GM12878 (cell line): ENCODE results near the gene RBM15.

ENCODE experiments used
- CREM ChIP-seq: IDR thresholded peaks from 2 replicates; pipeline ENCODE4 v1.6.1; 2014; ENCODE audit warnings: antibody characterized with exemption, low read depth
- EED ChIP-seq: sonication (generic); IDR thresholded peaks from 2 replicates; pipeline ENCODE4 v1.6.1; 2016; ENCODE audit warnings: antibody characterized with exemption, low read depth
- HCFC1 ChIP-seq: fragments of 150-350 bp; IDR thresholded peaks from 2 replicates; pipeline ENCODE4 v1.6.1; 2014; ENCODE audit warnings: low read length
- MXI1 ChIP-seq: fragments of 150-350 bp; IDR thresholded peaks from 2 replicates; pipeline ENCODE4 v1.6.1; 2011; ENCODE audit warnings: low read depth, mild to moderate bottlenecking, inconsistent platforms, low read length, improper control_type of control experiment
- MYB ChIP-seq: fragments of 150-350 bp; IDR thresholded peaks from 2 replicates; pipeline ENCODE4 v1.6.1; 2014; ENCODE audit warnings: mild to moderate bottlenecking, low read depth, low read length, borderline replicate concordance
- POLR2AphosphoS5 ChIP-seq: IDR thresholded peaks from 2 replicates; pipeline ENCODE4 v1.6.1; 2011; ENCODE audit warnings: mild to moderate bottlenecking, low read length, inconsistent platforms
- RCOR1 ChIP-seq: conservative IDR thresholded peaks from 2 replicates; pipeline ENCODE4 v1.6.1; 2012; ENCODE audit warnings: low read depth, low read length, improper control_type of control experiment
- SP1 ChIP-seq: IDR thresholded peaks from one replicate; pipeline ENCODE4 v1.6.1; 2011; ENCODE audit warnings: low read depth, low read length
- WRNIP1 ChIP-seq: IDR thresholded peaks from 2 replicates; pipeline ENCODE4 v1.6.1; 2011; ENCODE audit warnings: low read depth, low read length, improper control_type of control experiment, borderline replicate concordance
- ZZZ3 ChIP-seq: IDR thresholded peaks from 2 replicates; pipeline ENCODE4 v1.6.1; 2011; ENCODE audit warnings: low read depth; ENCODE audit not compliant: control insufficient read depth, insufficient read length
- TF ChIP-seq, protein P1 (sequence below), 3 experiments: IDR thresholded peaks in 2 of 3; conservative IDR thresholded peaks in 1 of 3; 2 replicates each; pipeline ENCODE4 v1.5.1; 2011; ENCODE audit warnings: low read depth in 3 of 3, low read length in 3 of 3, mild to moderate bottlenecking in 3 of 3, control low read depth in 2 of 3, moderate library complexity in 2 of 3, inconsistent platforms in 1 of 3, mixed read lengths in 1 of 3; ENCODE audit not compliant: control insufficient read depth in 2 of 3, insufficient read depth in 1 of 3; ENCODE audit errors: extremely low read depth in 1 of 3
- TF ChIP-seq, protein P2 (sequence below): IDR thresholded peaks from 2 replicates; pipeline ENCODE4 v1.6.1; 2012; ENCODE audit warnings: low read depth, low read length, improper control_type of control experiment
- TF ChIP-seq, protein P3 (sequence below): IDR thresholded peaks from 2 replicates; pipeline ENCODE4 v1.6.1; 2012; ENCODE audit warnings: mild to moderate bottlenecking, low read depth, low read length

DNA sequence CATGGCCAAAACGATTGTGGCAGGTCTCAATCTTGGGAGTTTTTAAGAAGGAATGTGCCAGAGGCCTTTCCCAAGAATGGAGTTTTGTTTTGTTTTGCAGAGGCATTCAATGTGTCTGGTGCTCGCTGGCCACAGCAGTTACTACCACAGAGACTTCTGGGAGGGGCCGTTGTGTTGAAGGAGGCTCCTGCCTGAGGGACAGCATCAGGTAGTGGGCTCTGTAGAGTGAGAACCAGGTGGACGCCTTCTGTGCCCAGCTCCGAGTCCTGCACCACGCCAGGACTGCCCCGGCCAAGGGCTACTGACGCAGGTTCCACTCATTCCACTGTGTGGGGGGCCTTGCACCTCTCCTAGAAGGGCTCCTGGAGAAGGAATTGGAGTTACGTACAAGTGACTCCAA is 44.9 kb upstream of the RBM15 start:
- no peak for TF ChIP-seq EED
- TF ChIP-seq CREM, result no peak
- TF ChIP-seq, protein P1, sequence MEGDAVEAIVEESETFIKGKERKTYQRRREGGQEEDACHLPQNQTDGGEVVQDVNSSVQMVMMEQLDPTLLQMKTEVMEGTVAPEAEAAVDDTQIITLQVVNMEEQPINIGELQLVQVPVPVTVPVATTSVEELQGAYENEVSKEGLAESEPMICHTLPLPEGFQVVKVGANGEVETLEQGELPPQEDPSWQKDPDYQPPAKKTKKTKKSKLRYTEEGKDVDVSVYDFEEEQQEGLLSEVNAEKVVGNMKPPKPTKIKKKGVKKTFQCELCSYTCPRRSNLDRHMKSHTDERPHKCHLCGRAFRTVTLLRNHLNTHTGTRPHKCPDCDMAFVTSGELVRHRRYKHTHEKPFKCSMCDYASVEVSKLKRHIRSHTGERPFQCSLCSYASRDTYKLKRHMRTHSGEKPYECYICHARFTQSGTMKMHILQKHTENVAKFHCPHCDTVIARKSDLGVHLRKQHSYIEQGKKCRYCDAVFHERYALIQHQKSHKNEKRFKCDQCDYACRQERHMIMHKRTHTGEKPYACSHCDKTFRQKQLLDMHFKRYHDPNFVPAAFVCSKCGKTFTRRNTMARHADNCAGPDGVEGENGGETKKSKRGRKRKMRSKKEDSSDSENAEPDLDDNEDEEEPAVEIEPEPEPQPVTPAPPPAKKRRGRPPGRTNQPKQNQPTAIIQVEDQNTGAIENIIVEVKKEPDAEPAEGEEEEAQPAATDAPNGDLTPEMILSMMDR (IDR thresholded peaks at IDR 0.05 in 2 of 3, conservative IDR thresholded peaks at IDR 0.05 in 1 of 3; ENCODE audit: control insufficient read depth in 2 of 3, extremely low read depth in 1 of 3, insufficient read depth in 1 of 3, low read depth in 3 of 3, low read length in 3 of 3), result no peak
- no peak for TF ChIP-seq WRNIP1
- TF ChIP-seq MYB, result no peak
- TF ChIP-seq MXI1, result no peak
- TF ChIP-seq, protein P2, sequence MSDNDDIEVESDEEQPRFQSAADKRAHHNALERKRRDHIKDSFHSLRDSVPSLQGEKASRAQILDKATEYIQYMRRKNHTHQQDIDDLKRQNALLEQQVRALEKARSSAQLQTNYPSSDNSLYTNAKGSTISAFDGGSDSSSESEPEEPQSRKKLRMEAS, result no peak
- no peak for TF ChIP-seq HCFC1
- no peak for TF ChIP-seq SP1
- TF ChIP-seq, protein P3, sequence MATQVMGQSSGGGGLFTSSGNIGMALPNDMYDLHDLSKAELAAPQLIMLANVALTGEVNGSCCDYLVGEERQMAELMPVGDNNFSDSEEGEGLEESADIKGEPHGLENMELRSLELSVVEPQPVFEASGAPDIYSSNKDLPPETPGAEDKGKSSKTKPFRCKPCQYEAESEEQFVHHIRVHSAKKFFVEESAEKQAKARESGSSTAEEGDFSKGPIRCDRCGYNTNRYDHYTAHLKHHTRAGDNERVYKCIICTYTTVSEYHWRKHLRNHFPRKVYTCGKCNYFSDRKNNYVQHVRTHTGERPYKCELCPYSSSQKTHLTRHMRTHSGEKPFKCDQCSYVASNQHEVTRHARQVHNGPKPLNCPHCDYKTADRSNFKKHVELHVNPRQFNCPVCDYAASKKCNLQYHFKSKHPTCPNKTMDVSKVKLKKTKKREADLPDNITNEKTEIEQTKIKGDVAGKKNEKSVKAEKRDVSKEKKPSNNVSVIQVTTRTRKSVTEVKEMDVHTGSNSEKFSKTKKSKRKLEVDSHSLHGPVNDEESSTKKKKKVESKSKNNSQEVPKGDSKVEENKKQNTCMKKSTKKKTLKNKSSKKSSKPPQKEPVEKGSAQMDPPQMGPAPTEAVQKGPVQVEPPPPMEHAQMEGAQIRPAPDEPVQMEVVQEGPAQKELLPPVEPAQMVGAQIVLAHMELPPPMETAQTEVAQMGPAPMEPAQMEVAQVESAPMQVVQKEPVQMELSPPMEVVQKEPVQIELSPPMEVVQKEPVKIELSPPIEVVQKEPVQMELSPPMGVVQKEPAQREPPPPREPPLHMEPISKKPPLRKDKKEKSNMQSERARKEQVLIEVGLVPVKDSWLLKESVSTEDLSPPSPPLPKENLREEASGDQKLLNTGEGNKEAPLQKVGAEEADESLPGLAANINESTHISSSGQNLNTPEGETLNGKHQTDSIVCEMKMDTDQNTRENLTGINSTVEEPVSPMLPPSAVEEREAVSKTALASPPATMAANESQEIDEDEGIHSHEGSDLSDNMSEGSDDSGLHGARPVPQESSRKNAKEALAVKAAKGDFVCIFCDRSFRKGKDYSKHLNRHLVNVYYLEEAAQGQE, result no peak
- TF ChIP-seq POLR2AphosphoS5, result no peak
- no peak for TF ChIP-seq ZZZ3
- no peak for TF ChIP-seq RCOR1
